ENCODE data around the gene MPND.

GRCh38 chr19:4378886-4379285 is 35.5 kb downstream of the MPND start:
- no peak for TF ChIP-seq ISL1 (CRISPR knock-in tag; IDR thresholded peaks at IDR 0.05)
- TF ChIP-seq ZFP3 (CRISPR knock-in tag; IDR thresholded peaks at IDR 0.05), result no peak
- TF ChIP-seq ZNF565 (CRISPR knock-in tag; conservative IDR thresholded peaks at IDR 0.05; ENCODE audit: low read depth), result no peak
- no peak for TF ChIP-seq ARNTL (CRISPR knock-in tag; IDR thresholded peaks at IDR 0.05; ENCODE audit: borderline replicate concordance, low read depth)
